CD4-positive, alpha-beta T cell treated with Interleukin-4 for 1 hour (primary cell): ENCODE measurements around the gene SCUBE2.

ENCODE experiments used
- DNase-seq, 2 donors: peaks; one replicate each; pipeline ENCODE4 v3.0.0-alpha.2; 2020 to 2022

Gene SCUBE2

GRCh38 chr11:9091044-9091922 is at the start of gene SCUBE2:
TSS of gene SCUBE2 (minus strand) at chr11:9091599. CDS start at chr11:9091528, 71 bp downstream.
- no peak for DNase-seq

- DNase-seq = no peak
These were observed 49.8 kb upstream of the SCUBE2 start for GRCh38 chr11:9141186-9141585.

DNA sequence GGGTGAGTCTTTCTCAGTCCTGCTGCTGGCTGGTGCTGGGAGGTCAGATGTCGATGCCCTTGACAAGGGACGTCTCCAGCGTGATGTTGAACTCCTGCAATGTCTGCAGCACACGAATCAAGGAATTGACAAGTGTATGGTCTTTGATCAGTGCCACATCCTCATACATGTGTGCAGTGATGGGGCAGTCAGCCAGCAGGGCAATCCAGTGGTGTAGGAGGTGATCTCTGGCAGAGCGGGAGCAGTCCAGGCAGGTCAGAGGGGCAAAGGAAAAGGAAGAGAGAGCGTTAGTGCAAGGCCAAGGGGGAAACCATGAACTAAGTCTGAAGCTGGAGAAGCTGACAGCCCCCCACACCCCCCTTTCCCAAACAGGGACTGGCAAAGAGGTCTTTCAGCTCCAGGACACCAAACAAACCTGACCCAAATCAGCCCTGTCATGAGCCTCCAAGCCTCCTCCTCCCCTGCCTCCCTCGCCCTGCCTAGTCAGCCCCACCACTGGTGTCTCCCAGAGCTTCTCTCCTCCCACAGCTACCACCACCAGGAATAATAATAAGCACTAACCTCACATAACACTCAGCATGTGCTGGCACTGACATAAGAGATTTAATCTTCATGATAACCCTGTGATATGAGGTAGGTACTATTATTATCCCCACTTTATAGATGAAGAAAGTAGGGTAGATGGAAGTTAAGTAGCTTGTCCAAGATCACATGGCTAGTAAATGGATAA is 48.4 kb upstream of the SCUBE2 start:
- no peak for DNase-seq

DNA sequence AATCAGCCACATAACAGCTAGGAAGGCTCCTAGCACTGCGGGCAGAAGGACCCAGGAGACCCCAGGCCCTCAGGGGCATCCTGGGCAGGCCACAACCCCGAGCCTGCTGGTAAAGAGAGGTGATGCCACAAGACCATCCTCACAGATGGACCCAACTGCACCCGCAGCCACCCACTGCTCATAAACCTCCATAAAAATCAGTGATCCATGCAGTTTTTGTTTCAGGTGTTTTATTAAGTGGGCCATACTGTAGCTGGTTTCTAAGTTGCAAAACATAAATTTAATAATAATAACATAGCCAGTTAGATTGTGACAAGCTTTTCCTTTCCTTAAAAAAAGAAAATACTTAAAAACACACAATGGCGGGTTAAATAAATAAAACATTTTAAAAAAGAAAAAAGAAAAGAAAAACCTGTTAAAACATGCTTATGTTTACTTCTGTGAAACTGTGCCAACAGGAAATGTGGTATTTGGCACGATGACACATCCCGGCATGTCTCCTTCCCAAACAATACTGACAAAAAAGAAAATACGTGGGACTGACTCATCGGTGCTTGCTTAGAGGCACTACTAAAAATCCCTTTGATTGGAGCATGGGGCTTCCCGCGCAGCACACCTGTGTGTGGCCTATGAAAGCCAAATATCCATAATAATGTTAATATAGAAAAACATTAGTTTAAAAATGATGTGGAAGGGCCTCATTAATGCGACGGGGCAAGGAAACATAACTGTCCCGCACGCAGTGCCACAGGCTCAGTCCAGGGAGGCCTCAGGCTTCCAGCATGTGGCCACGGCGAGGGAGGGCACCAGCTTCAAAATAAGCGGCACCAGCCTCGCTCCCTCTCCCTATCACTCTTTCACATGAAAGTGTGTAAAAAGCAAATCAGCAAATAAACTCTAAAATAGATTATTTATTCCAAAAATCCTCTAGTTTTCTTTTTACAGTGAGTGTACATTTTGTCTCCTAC is 47.5 kb upstream of the SCUBE2 start:
- no peak for DNase-seq

DNA sequence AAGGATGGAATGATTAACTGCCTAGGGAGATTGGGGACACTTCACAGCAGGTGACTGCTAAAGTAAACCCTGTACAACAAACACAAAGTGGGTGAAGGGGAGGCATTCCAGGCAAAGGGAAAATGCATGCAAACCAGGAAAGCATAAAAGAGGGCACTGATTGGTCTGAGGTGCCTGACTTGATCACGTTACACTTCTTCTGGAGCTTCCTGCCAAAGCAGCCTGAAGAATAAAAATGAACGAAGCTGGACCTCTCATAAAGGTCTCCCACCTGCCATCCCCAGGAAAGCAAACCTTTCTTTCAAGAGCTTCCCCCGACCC is 46.7 kb upstream of the SCUBE2 start:
- DNase-seq = no peak

DNA sequence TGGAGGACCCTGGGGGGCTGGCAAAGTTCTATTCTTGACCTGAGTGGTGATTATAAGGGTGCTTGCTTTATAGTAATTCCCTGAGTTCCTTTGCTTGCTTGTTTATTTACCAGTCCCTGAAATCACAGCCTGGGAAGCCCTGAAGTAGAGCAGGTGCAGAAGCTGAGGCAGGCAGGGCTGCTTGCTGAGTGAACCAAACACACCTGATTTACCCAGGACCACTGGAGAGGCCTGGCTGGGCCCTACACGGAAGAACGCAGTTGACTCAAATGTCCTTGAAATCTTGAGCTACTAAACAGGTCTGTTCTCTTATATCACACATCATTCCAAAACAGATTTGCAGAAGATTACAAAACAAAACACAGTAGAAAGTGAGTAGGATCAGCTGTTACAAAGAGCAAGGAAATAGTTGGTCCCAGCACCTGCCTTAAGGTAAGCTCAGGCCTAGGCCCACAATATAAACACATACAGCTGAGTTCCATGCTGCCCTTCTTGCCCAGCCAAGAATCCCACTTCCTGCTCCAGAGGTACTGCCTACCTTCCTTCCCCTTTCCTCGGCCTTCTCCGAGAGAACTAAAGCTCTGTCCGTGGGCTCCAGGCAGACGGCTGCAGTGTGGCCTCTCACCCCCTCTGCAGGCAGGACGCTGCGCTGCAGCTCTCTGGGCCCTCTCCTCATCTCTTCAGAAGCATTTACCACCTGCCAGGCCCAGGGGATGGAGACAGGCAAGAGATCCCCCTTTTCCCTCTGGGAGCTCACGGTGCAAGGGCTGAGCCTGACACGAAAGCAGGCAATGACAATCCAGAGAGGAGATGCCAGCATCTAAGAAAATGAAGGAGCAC is 46.1 kb upstream of the SCUBE2 start:
- peak; percentile 61 to 63 for DNase-seq

DNA sequence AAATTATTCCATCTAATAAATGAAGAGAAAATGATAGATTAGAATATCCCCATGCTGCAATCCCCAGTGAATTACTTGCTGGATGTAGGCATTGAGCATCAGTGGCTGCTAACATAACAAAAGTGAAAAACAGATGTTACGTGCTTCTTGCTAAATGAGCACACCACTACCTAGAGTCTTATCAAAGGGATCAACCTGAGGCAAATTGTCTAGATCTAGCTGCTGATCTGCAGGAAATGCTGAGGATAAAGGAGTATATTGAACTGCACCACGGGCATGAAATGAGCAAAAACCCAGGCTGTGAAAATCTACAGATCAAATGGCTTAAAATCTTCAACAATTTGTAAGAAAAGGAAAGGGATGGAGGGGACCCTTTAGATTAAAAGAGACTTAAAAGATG is 45.3 kb upstream of the SCUBE2 start:
- no peak for DNase-seq

DNA sequence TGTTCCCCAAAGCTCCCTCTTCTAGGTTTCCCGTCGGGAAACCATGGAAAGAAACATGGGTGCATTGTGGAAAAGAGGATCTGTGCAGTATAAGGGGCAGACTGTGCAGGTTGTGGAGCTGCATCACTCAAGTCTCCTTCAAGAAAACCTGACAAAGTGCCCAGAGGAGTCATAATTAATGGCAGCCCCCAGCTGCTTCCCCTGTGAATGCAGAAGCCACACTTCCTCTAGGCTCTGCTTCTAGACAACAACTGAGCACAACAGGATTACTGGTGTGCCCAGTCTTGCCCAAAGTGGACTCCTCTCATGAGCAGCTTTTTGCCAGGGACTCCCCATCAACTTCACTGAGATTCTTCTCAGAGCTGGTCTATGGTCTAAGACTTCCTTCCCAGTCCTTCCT is 42.6 kb upstream of the SCUBE2 start:
- DNase-seq = no peak

- no peak for DNase-seq
These were observed 40.9 kb upstream of the SCUBE2 start for GRCh38 chr11:9132203-9132878.

DNA sequence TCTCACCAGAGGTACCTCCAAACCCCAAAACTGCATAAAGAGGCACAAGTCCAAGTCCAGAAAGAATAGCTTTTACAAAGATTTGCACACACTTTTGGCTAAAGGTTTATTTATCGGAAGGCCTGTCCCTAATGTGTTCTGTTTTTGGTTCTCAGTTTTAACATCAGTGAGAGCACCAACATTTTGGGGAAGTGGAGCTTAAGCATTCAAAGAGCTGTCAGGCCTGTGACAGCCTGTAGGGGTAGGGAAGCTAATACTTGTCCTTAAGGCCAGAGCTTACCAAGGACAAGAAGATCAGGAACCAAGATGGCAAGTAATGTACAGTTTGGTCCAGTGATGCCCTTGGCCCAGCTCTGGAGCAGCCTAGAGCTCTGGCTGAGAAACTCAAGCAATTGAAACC is 38.9 kb upstream of the SCUBE2 start:
- DNase-seq = no peak

- no peak for DNase-seq
These were observed 35.2 kb upstream of the SCUBE2 start for GRCh38 chr11:9126636-9127035.

DNA sequence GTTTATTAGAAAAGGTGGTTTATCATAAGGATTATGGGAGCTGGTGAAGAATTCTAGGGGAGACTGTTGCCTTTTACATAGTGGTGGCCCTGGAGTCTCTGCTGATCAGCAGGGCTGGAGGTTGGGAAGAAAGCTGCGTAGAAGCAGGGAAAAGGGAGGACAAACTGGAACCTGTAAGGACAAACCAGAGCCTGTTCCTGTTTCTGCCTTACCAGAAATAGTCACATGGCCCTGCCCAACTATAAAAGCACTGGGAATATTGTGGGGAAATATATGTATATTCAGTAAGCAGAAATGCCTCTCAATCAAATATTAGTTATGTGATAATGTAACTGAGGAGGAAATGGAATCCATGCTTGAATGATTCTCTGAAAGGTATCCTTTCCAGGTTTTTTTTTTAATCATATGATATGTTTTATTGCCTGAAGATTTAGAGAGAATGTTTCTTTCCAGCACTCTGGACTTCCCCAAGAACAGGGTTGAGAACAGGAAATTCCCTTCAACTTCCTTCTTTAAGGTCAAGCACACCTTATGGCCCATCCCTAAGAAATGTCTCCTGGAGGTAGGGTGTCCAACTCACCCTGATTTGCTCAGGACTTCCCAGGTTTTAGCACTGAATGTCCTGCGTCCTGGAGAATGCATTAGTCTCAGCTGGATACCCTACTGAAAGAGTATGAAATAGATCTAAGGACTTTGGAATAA is 33.9 kb upstream of the SCUBE2 start:
- no peak for DNase-seq

- no peak for DNase-seq
These were observed 32.4 kb upstream of the SCUBE2 start for GRCh38 chr11:9123595-9124304.

DNA sequence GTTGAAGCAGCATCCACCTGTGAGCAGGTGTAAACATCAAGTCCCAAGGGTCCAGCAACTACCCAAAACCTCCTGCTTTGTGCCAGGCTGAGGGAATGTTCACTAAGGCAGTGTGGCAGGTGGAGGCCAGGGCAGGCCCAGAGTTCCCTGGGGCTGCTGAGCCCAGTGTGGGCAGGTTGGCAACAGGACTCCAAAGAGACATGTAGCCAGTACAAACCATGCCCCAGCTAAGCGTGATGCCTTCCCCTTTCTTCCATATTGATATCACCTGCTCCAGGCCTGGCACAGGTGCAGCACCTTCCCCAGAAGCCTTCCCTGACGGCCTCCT is 30.0 kb upstream of the SCUBE2 start:
- DNase-seq = no peak

- DNase-seq = no peak
These were observed 29.5 kb upstream of the SCUBE2 start for GRCh38 chr11:9120664-9121468.

DNA sequence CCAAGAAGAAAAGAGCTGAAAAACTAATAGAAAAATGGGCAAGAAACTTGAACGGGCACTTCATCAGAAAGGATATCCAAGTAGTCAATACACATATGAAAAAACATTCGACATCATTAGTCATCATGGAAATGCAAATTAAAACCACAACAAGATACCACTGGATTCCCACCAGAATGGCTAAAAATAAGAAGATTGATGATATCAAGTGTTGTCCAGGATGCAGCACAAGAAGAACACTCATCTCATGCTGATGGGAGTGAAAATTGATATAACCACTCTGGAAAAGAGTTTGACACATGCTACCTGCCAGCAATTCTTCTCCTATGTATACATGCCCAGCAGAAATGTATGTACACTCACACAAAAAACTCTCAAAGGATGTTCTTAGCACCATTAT is 26.9 kb upstream of the SCUBE2 start:
- no peak for DNase-seq

DNA sequence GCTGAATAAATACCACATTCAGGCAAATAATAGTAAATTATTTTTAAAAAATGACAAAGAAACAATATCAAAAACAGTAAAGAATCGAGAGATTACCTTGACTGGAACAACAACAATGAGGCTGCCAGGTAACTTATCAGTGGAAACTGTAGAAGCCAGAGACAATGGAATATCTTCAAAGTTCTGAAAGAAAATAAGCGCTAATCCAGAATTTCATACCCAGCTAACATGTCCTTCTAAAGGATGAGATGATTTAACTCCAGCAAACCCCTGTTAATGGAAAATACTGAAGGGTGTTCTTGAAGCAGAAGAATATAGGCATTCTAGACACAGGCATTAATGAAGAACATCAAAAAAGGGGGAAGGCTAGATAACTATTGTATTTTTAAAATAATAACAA is 20.7 kb upstream of the SCUBE2 start:
- no peak for DNase-seq

DNA sequence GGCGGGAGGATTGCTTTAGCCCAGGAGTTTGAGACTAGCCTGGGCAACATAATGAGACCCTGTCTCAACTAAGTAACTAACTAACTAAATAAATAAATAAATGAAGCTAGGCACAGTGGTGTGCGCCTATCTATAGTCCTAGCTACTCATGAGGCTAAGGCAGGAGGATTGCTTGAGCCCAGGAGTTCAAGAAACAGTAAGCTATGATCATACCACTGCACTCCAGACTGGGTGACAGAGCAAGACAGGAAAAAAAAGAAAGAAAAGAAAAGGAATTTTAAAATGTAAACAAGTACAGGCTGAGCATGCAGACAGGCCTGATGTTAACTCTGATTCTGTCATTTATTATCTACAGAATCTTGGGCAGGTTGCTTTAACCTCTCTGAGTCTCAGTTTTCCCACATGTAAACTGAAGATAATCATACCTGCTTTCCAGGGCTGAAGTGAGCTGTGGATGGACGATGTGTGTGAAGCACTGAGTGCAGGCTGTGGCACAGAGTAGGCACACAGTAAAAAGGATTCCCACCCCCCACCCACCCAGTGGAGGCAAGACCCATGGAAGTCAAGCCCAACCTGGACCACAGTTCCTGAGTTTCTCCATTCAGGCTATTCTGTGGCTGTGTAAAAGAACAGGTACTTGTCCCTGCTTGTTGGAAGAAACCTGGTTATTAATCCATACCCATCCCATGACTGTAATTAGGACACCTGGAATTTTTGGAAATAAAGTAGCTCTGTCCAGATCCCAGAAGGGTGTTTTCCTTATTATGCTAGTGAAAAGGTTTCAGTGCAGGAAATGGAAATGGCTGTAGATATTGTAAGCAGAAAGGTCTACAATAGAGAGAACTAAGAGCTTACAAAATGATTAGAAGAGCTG is 18.7 kb upstream of the SCUBE2 start:
- DNase-seq = no peak

DNA sequence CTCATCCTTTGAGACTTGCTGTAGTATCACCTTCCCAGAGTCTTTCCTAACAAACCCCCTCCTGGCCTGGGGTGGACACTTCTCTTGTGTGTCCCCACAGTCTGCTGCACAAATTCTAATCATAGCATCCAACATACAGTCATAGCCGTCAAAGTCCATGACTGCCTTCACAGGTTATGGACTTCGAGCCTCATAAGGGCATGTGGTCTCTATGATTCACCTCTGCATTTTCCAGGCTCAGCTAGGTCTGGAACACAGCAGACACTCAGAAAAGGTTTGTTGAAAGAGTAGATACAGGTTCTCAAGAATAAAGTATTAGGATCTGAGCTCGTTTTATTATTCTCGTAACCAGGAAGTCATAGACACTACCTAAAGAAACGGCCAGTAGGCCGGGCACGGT is 13.2 kb upstream of the SCUBE2 start:
- no peak for DNase-seq
